IPS DF 4.7 (cell line): Measurements from ENCODE around the gene TIE1.

Experiments
- DNase-seq: peaks from one replicate; pipeline ENCODE4 v3.0.0-alpha.2; 2013; ENCODE audit warnings: low spot score; ENCODE audit errors: extremely low read depth

Gene TIE1

GRCh38 chr1:43274125-43274803 is 26.5 kb upstream of the TIE1 start:
- no peak for DNase-seq

- DNase-seq = no peak
Observed at GRCh38 chr1:43274804-43275180, 26.0 kb upstream of the TIE1 start.

GRCh38 chr1:43275826-43276620 is 24.8 kb upstream of the TIE1 start:
- DNase-seq = no peak

GRCh38 chr1:43276673-43277072 is 24.1 kb upstream of the TIE1 start:
- no peak for DNase-seq

- no peak for DNase-seq
Observed at GRCh38 chr1:43277116-43277876, 23.5 kb upstream of the TIE1 start.

- DNase-seq = no peak
Observed at GRCh38 chr1:43279161-43279560, 21.6 kb upstream of the TIE1 start.

GRCh38 chr1:43279666-43280065 is 21.1 kb upstream of the TIE1 start:
- DNase-seq = no peak

GRCh38 chr1:43280692-43281091 is 20.1 kb upstream of the TIE1 start:
- DNase-seq = no peak

- no peak for DNase-seq
Observed at GRCh38 chr1:43282220-43283195, 18.3 kb upstream of the TIE1 start.

- DNase-seq = no peak
Observed at GRCh38 chr1:43284065-43284464, 16.7 kb upstream of the TIE1 start.

GRCh38 chr1:43284546-43285110 is 16.2 kb upstream of the TIE1 start:
- DNase-seq = no peak

- DNase-seq = peak; percentile 56
Observed at GRCh38 chr1:43285269-43285990, 15.4 kb upstream of the TIE1 start, which contains the start of gene C1orf210. Gene C1orf210, minus strand, starts transcription at chr1:43285581. Its CDS starts 2,311 bp downstream, at chr1:43283270.

- DNase-seq = no peak
Observed at GRCh38 chr1:43286115-43286514, 14.7 kb upstream of the TIE1 start.

GRCh38 chr1:43286533-43286932 is 14.2 kb upstream of the TIE1 start:
- no peak for DNase-seq

- no peak for DNase-seq
Observed at GRCh38 chr1:43288058-43288784, 12.6 kb upstream of the TIE1 start.

GRCh38 chr1:43288785-43289706 is 11.7 kb upstream of the TIE1 start:
- no peak for DNase-seq

GRCh38 chr1:43292216-43292615 is 8.6 kb upstream of the TIE1 start:
- no peak for DNase-seq

GRCh38 chr1:43292679-43293078 is 8.1 kb upstream of the TIE1 start:
- no peak for DNase-seq
